ENCODE data around the gene C9orf50.

Gene C9orf50

DNA sequence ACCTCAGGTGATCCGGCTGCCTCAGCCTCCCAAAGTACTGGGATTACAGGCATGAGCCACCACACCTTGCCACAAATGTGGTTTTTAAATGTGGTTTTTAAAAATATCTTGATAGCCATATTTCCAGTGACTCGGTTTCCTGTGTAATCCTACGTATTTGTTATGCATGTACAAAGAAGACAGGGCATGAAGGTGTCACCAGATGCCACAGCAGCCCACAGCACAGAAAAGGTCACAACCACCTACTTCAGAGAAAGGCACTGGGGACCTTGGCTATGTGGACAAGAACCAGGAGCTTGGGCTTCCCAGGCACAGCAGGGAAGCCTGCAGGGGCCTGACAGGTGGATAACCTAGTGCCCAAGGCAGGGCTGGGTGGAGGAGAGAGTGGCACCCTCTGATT lies 38.0 kb downstream of the C9orf50 start:
- no peak for DNase-seq (ENCODE audit: low read depth)
- TF ChIP-seq, protein P1, sequence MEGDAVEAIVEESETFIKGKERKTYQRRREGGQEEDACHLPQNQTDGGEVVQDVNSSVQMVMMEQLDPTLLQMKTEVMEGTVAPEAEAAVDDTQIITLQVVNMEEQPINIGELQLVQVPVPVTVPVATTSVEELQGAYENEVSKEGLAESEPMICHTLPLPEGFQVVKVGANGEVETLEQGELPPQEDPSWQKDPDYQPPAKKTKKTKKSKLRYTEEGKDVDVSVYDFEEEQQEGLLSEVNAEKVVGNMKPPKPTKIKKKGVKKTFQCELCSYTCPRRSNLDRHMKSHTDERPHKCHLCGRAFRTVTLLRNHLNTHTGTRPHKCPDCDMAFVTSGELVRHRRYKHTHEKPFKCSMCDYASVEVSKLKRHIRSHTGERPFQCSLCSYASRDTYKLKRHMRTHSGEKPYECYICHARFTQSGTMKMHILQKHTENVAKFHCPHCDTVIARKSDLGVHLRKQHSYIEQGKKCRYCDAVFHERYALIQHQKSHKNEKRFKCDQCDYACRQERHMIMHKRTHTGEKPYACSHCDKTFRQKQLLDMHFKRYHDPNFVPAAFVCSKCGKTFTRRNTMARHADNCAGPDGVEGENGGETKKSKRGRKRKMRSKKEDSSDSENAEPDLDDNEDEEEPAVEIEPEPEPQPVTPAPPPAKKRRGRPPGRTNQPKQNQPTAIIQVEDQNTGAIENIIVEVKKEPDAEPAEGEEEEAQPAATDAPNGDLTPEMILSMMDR (IDR thresholded peaks at IDR 0.05; ENCODE audit: control insufficient read depth, extremely low read depth, insufficient read depth): no peak

DNA sequence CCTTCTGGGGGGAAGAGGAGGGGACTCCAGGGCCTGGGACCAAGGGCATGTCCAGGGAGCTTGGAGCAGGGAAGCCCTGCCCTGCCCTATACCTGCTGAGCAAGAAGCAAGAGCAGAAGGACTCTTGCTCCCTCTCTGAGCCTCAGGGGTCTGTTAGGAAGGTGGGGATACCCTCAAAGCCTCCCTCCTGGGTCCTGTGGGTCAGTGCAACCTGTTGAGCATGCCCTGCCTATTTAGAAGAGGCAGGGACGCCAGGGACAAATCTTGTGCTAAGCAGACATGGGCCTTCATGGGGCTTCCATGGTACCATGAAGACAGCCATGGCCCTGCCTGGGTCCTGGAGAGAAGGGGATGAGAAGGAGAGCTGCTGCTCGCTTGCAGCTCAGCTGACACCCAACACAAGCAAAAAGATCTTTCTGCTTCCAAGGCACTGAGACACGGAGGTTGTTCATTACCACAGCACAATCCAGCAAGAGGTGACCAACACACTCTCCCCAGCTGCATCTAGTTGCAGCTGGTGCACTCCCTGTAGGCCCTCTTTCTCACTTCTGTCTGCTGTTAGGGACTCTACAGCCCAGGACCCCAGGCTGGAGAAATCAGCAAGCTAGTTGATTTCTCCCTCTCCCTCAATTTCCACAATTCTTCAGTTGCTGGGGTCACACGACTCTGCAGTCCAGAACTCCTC lies 39.3 kb downstream of the C9orf50 start:
- TF ChIP-seq, protein P1 (IDR thresholded peaks at IDR 0.05; ENCODE audit: control insufficient read depth, extremely low read depth, insufficient read depth): no peak
- DNase-seq (ENCODE audit: low read depth): no peak
- H3K4me3 ChIP-seq (ENCODE audit: low read depth, low read length): no peak overlapping the region

More for the DNA sequence above, 38.0 kb downstream of the C9orf50 start:
- H3K4me3 ChIP-seq (ENCODE audit: low read depth, low read length): no peak overlapping the region

GRCh38 chr9:129580211-129580915 lies 40.5 kb downstream of the C9orf50 start:
- H3K4me3 ChIP-seq (ENCODE audit: low read depth, low read length): no peak overlapping the region
- DNase-seq (ENCODE audit: low read depth): no peak
- TF ChIP-seq, protein P1 (IDR thresholded peaks at IDR 0.05; ENCODE audit: control insufficient read depth, extremely low read depth, insufficient read depth): no peak

- TF ChIP-seq, protein P1 (IDR thresholded peaks at IDR 0.05; ENCODE audit: control insufficient read depth, extremely low read depth, insufficient read depth): no peak
- no peak for DNase-seq (ENCODE audit: low read depth)
- H3K4me3 ChIP-seq (ENCODE audit: low read depth, low read length): no peak overlapping the region
Measured at GRCh38 chr9:129579294-129579693, 41.6 kb downstream of the C9orf50 start.

GRCh38 chr9:129576546-129577543 lies 44.1 kb downstream of the C9orf50 start:
- DNase-seq (ENCODE audit: low read depth): no peak
- no peak overlapping the region for H3K4me3 ChIP-seq (ENCODE audit: low read depth, low read length)
- TF ChIP-seq, protein P1 (IDR thresholded peaks at IDR 0.05; ENCODE audit: control insufficient read depth, extremely low read depth, insufficient read depth): no peak

GRCh38 chr9:129575818-129576217 lies 45.1 kb downstream of the C9orf50 start:
- TF ChIP-seq, protein P1 (IDR thresholded peaks at IDR 0.05; ENCODE audit: control insufficient read depth, extremely low read depth, insufficient read depth): no peak
- no peak overlapping the region for H3K4me3 ChIP-seq (ENCODE audit: low read depth, low read length)
- no peak for DNase-seq (ENCODE audit: low read depth)
